Endodermal cell (in vitro differentiated cells): ENCODE data around the gene CABP4. TPM values are rescaled to one million over a fixed set of nuclear protein-coding genes. Genes with fewer than 3 reads are reported as not detected.

ENCODE experiments used
- DNase-seq: peaks from one replicate; pipeline ENCODE4 v3.0.0-alpha.2; 2017
- H3K27ac ChIP-seq: 2 replicates; pipeline ENCODE4 v1.5.1; 2013; ENCODE audit warnings: mild to moderate bottlenecking, low read depth, low read length, moderate library complexity
- H3K27me3 ChIP-seq: 2 replicates; pipeline ENCODE4 v1.6.1; 2013; ENCODE audit warnings: mild to moderate bottlenecking, low read length, moderate library complexity; ENCODE audit not compliant: insufficient read depth, control insufficient read depth, poor library complexity, severe bottlenecking
- H3K36me3 ChIP-seq: 2 replicates; pipeline ENCODE4 v1.7.0; 2013; ENCODE audit warnings: mild to moderate bottlenecking, low read length, moderate library complexity; ENCODE audit not compliant: control insufficient read depth, insufficient read depth
- H3K4me1 ChIP-seq: one replicate; pipeline ENCODE4 v1.7.0; 2013; ENCODE audit warnings: low read length; ENCODE audit not compliant: control insufficient read depth, insufficient read depth
- H3K4me3 ChIP-seq: 2 replicates; pipeline ENCODE4 v1.5.1; 2013; ENCODE audit warnings: mild to moderate bottlenecking, low read length, moderate library complexity
- H3K9ac ChIP-seq: 2 replicates; pipeline ENCODE4 v1.6.1; 2013; ENCODE audit warnings: mild to moderate bottlenecking, low read length, moderate library complexity; ENCODE audit not compliant: poor library complexity, severe bottlenecking; ENCODE audit errors: extremely low read depth
- H3K9me3 ChIP-seq: 2 replicates; pipeline ENCODE4 v1.6.1; 2013; ENCODE audit warnings: mild to moderate bottlenecking, low read length, moderate library complexity; ENCODE audit not compliant: control insufficient read depth
- H3K27ac Mint-ChIP-seq: 2 replicates; pipeline ENCODE4 v1.8.0; 2020; ENCODE audit warnings: mixed read lengths
- H3K27me3 Mint-ChIP-seq: 2 replicates; pipeline ENCODE4 v1.8.0; 2021; ENCODE audit warnings: mild to moderate bottlenecking, mixed read lengths; ENCODE audit not compliant: insufficient read depth
- H3K36me3 Mint-ChIP-seq: 2 replicates; pipeline ENCODE4 v1.8.0; 2020; ENCODE audit warnings: low read depth, mixed read lengths
- H3K4me1 Mint-ChIP-seq: 2 replicates; pipeline ENCODE4 v1.8.0; 2020; ENCODE audit warnings: mixed read lengths
- H3K4me3 Mint-ChIP-seq: 2 replicates; pipeline ENCODE4 v1.8.0; 2020; ENCODE audit warnings: mild to moderate bottlenecking, moderate library complexity, mixed read lengths
- H3K9me3 Mint-ChIP-seq: 2 replicates; pipeline ENCODE4 v1.8.0; 2020; ENCODE audit warnings: mild to moderate bottlenecking, mixed read lengths
- CTCF ChIP-seq: fragments of 200-600 bp; sonication (generic); conservative IDR thresholded peaks from 2 replicates; pipeline ENCODE4 v1.5.0; 2021; ENCODE audit warnings: antibody characterized with exemption, mild to moderate bottlenecking
- WGBS, 2 experiments: methylation state at CpG; one replicate each; pipeline versions ENCODE4 v1.1.5 to v1.1.7; 2013; ENCODE audit warnings: missing lambda C conversion rate in 2 of 2, mixed read lengths in 1 of 2; ENCODE audit not compliant: insufficient coverage in 1 of 2, insufficient read length in 1 of 2; 5-methylcytosine and 5-hydroxymethylcytosine counted together
- total RNA-seq, 2 donors: library from RNA; stranded (reverse); fragmentation: NEBNext Ultra II Directional in 1 of 2; extraction: Animal tissue kit (Norgen Biotek cat#: 25700) in 1 of 2; gene quantifications; 2 replicates in 1 of 2; 3 replicates in 1 of 2; pipeline ENCODE4 v1.2.1, GENCODE V29; 2021

Gene CABP4
- total RNA-seq, 2 donors from 2014 or later: not detected

DNA sequence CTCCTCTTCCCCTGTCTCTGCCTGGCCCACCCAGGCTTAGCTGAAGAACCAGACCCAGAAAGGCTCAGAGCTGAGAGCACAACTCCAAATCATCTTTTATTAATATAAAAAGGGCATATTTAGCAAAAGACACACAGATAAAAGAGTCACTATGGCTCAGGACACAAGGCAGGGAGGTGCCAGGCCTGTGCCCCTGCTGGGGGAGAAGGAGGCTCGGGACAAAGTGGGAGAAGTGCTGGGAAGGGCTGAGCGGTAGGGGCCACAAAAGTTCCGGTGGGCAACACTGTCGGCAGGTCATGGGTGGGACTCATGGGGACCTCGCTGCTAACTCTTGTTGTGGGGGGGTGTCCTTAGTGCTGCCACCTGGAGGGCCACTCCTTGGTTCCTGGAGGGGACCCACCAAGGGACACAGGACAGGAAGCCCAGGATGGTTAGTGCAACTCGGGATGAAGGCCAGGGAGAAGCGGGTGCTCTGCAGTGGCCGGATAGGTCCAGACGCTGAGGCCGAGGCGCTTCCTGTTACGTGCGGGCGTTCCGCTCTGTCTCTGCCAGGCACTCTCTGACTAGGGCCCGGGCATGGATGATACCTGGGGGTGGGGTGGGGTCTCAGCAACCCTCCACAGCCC lies 51.4 kb downstream of the CABP4 start:
- peaks cover 13% of the 10 kb centered on the region for H3K36me3 Mint-ChIP-seq
- H3K4me3 ChIP-seq: peak overlapping the region; percentile 87
- DNase-seq: no peak
- H3K36me3 ChIP-seq: peaks cover 24% of the 10 kb centered on the region
- peaks cover 23% of the 10 kb centered on the region for H3K4me1 Mint-ChIP-seq
- H3K9me3 ChIP-seq: no peaks in the 10 kb centered on the region
- TF ChIP-seq CTCF: peak; percentile 27
- H3K27me3 Mint-ChIP-seq: peaks cover 18% of the 10 kb centered on the region
- H3K27ac ChIP-seq: no peak overlapping the region
- H3K4me3 Mint-ChIP-seq: peak overlapping the region; percentile 85
- H3K27ac Mint-ChIP-seq: peak overlapping the region; percentile 91
- H3K9me3 Mint-ChIP-seq: no peaks in the 10 kb centered on the region
- H3K4me1 ChIP-seq: peaks cover 12% of the 10 kb centered on the region
- H3K9ac ChIP-seq: no peak overlapping the region
- peaks cover 14% of the 10 kb centered on the region for H3K27me3 ChIP-seq
- WGBS, 2 experiments: 92 to 100% methylated on average over 1 to 16 of the region's 16 CpGs

DNA sequence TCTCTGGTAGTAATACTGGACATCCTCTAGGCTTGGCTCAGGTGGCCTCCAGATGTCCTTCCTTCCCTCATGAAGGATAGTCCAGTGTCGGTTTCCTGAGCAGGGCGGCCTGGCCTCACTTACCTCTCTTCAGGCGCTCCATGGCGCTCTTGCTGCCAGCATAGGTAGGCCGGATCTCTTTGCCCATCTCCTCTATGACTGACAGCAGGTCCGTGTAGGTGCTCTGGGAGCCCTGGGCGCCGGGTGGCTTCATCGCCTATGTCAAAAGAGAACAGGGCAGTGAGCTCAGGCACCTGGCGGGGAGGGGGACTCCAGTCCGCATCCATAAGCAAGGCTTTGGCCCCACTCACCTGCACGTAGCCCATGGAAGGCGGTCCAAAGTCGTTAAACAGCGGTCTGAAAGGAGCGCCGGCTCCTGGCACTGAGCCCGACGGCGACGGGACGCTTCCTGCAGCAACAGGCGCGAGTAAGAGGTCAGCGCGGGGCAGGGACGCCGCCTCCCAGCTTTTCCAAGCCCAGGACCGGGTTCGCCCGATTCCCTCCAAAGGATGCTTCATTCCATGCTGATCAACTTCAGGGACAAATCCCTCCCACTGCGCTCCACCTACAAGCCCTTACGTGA lies 52.2 kb downstream of the CABP4 start:
- DNase-seq: no peak
- TF ChIP-seq CTCF: no peak
- peak overlapping the region; percentile 32 for H3K9ac ChIP-seq

GRCh38 chr11:67507864-67508485 lies 52.8 kb downstream of the CABP4 start, which contains the start of gene CDK2AP2:
Gene CDK2AP2 (minus strand): TSS chr11:67508162. CDS start chr11:67508082, 80 bp downstream.
- TF ChIP-seq CTCF: no peak
- Histone ChIP-seq H3K9me3 (no peaks in the 10 kb centered on the region), H3K4me1 (peaks cover 12% of the 10 kb centered on the region), H3K4me3 (peak within 1 kb of the TSS; percentile 87), H3K27ac (peak within 1 kb of the TSS; percentile 97), H3K27me3 (peaks cover 17% of the 10 kb centered on the region), H3K9ac (peak within 1 kb of the TSS; percentile 91), H3K36me3 (peaks cover 11% of the 10 kb centered on the region)
- peak; percentile 100 for DNase-seq
- Mint-ChIP-seq H3K36me3 (peaks cover 11% of the 10 kb centered on the region), H3K9me3 (no peaks in the 10 kb centered on the region), H3K27me3 (peaks cover 24% of the 10 kb centered on the region), H3K4me3 (peak within 1 kb of the TSS; percentile 85), H3K4me1 (peaks cover 23% of the 10 kb centered on the region), H3K27ac (peak within 1 kb of the TSS; percentile 94)
- WGBS, 2 experiments: 0% methylated on average over 35 to 57 of the region's 57 CpGs

More for the DNA sequence above, 52.2 kb downstream of the CABP4 start:
- Histone ChIP-seq H3K4me3 (peak overlapping the region; percentile 87), H3K4me1 (peaks cover 12% of the 10 kb centered on the region), H3K9me3 (no peaks in the 10 kb centered on the region), H3K27me3 (peaks cover 17% of the 10 kb centered on the region), H3K27ac (peak overlapping the region; percentile 68), H3K36me3 (peaks cover 16% of the 10 kb centered on the region)
- Mint-ChIP-seq H3K4me3 (peak overlapping the region; percentile 85), H3K9me3 (no peaks in the 10 kb centered on the region), H3K27me3 (peaks cover 22% of the 10 kb centered on the region), H3K27ac (peak overlapping the region; percentile 89), H3K4me1 (peaks cover 23% of the 10 kb centered on the region), H3K36me3 (peaks cover 11% of the 10 kb centered on the region)
- 26 to 32% methylated on average over 30 to 33 of the region's 33 CpGs for WGBS, 2 experiments
